IMR-90 (cell line): Measurements from ENCODE around the gene EIF4A3. TPM values are rescaled to one million over a fixed set of nuclear protein-coding genes. Genes with fewer than 3 reads are reported as not detected.

ENCODE experiments used
- ATAC-seq: fragments of 200-7000 bp; cut with Tn5 transposase; 2 replicates; pipeline ENCODE4 v1.9.1; 2020; ENCODE audit warnings: low read depth, mild to moderate bottlenecking, moderate library complexity
- BruUV-seq: library from RNA; stranded (reverse); fragments of 400-500 nt; replicated peaks from 2 replicates; lab custom pipeline; 2021; lab: Mats Ljungman, UMichigan
- CTCF ChIA-PET: fragments of 300-600 bp; formaldehyde crosslinking; extraction: SDS; loops from one replicate; lab custom pipeline; 2021; ENCODE audit warnings: antibody characterized with exemption; lab: Yijun Ruan, JAX
- POLR2A ChIA-PET: fragments of 300-600 bp; sonication (Branson Sonifier 250); formaldehyde crosslinking; loops from one replicate; lab custom pipeline; 2022; ENCODE audit warnings: antibody characterized with exemption; ENCODE audit not compliant: unreplicated experiment; lab: Charles Lee
- DNase-seq: peaks from one replicate; pipeline ENCODE4 v3.0.0; 2013
- H2AFZ ChIP-seq: replicated peaks from 2 replicates; pipeline ENCODE3; 2013; ENCODE audit warnings: low read length, mild to moderate bottlenecking; ENCODE audit not compliant: poor library complexity
- H2AK5ac ChIP-seq: 2 replicates; pipeline ENCODE4 v1.6.1; 2013; ENCODE audit warnings: low read depth, low read length, inconsistent platforms
- H2AK9ac ChIP-seq: replicated peaks from 2 replicates; pipeline ENCODE3; 2013; ENCODE audit warnings: mild to moderate bottlenecking, low read depth, low read length, moderate library complexity; ENCODE audit not compliant: poor library complexity
- H2BK120ac ChIP-seq: 2 replicates; pipeline ENCODE4 v1.6.1; 2013; ENCODE audit warnings: low read depth, low read length, inconsistent platforms
- H2BK15ac ChIP-seq: 3 replicates; pipeline ENCODE4 v1.6.1; 2013; ENCODE audit warnings: low read depth, low read length, inconsistent platforms
- H2BK20ac ChIP-seq: 2 replicates; pipeline ENCODE4 v1.6.1; 2013; ENCODE audit warnings: low read depth, mild to moderate bottlenecking, inconsistent platforms, low read length, moderate library complexity
- H2BK5ac ChIP-seq: 2 replicates; pipeline ENCODE4 v1.6.1; 2013; ENCODE audit warnings: mild to moderate bottlenecking, low read depth, low read length, inconsistent platforms; ENCODE audit not compliant: poor library complexity, severe bottlenecking
- H3K14ac ChIP-seq: replicated peaks from 2 replicates; pipeline ENCODE4 v1.6.1; 2013; ENCODE audit warnings: low read depth, low read length, inconsistent platforms
- H3K18ac ChIP-seq: 2 replicates; pipeline ENCODE4 v1.6.1; 2013; ENCODE audit warnings: low read depth, low read length, control low read depth
- H3K23ac ChIP-seq: 2 replicates; pipeline ENCODE4 v1.6.1; 2013; ENCODE audit warnings: low read depth, low read length, inconsistent platforms
- H3K27ac ChIP-seq: 2 replicates; pipeline ENCODE4 v1.5.1; 2013; ENCODE audit warnings: mild to moderate bottlenecking, control low read depth, low read length; ENCODE audit not compliant: insufficient read depth
- H3K27me3 ChIP-seq: 2 replicates; pipeline ENCODE4 v1.6.1; 2013; ENCODE audit warnings: low read length; ENCODE audit not compliant: control insufficient read depth, insufficient read depth
- H3K36me3 ChIP-seq: 2 replicates; pipeline ENCODE4 v1.6.1; 2013; ENCODE audit warnings: low read length, mixed read lengths; ENCODE audit not compliant: control insufficient read depth, insufficient read depth
- H3K4ac ChIP-seq: 2 replicates; pipeline ENCODE4 v1.6.1; 2013; ENCODE audit warnings: low read depth, low read length, inconsistent platforms
- H3K4me1 ChIP-seq: 2 replicates; pipeline ENCODE4 v1.6.1; 2013; ENCODE audit warnings: low read length, mixed read lengths; ENCODE audit not compliant: control insufficient read depth, insufficient read depth
- H3K4me2 ChIP-seq: 2 replicates; pipeline ENCODE4 v1.6.1; 2013; ENCODE audit warnings: low read depth, mild to moderate bottlenecking, control low read depth, low read length, moderate library complexity
- H3K4me3 ChIP-seq: 2 replicates; pipeline ENCODE4 v1.5.1; 2013; ENCODE audit warnings: low read depth, mild to moderate bottlenecking, control low read depth, low read length, moderate library complexity; ENCODE audit not compliant: insufficient read depth
- H3K56ac ChIP-seq: 2 replicates; pipeline ENCODE4 v1.6.1; 2013; ENCODE audit warnings: low read length, inconsistent platforms; ENCODE audit not compliant: insufficient read depth; ENCODE audit errors: extremely low read depth
- H3K79me1 ChIP-seq, 2 experiments: 2 replicates each; pipeline ENCODE4 v1.6.1; 2013; ENCODE audit warnings: low read length in 2 of 2, inconsistent platforms in 1 of 2, low read depth in 1 of 2
- H3K9ac ChIP-seq: 2 replicates; pipeline ENCODE4 v1.6.1; 2013; ENCODE audit warnings: low read depth, low read length, control low read depth
- H3K9me1 ChIP-seq: 2 replicates; pipeline ENCODE4 v1.6.1; 2013; ENCODE audit warnings: low read length, inconsistent platforms; ENCODE audit not compliant: insufficient read depth
- H3K9me3 ChIP-seq: 2 replicates; pipeline ENCODE4 v1.6.1; 2013; ENCODE audit warnings: low read length; ENCODE audit not compliant: control insufficient read depth, insufficient read depth
- H4K20me1 ChIP-seq: 2 replicates; pipeline ENCODE4 v1.6.1; 2013; ENCODE audit warnings: low read length, inconsistent platforms; ENCODE audit not compliant: insufficient read depth
- H4K5ac ChIP-seq: 2 replicates; pipeline ENCODE4 v1.6.1; 2013; ENCODE audit warnings: mild to moderate bottlenecking, low read depth, low read length, control low read depth
- H4K8ac ChIP-seq, 2 experiments: 2 replicates each; pipeline ENCODE4 v1.6.1; 2013; ENCODE audit warnings: low read depth in 2 of 2, low read length in 2 of 2, control low read depth in 1 of 2, inconsistent platforms in 1 of 2
- H4K91ac ChIP-seq: 2 replicates; pipeline ENCODE4 v1.6.1; 2013; ENCODE audit warnings: low read depth, low read length, inconsistent platforms; ENCODE audit not compliant: insufficient read depth
- NFE2L2 ChIP-seq: fragments of 150-350 bp; IDR thresholded peaks from 2 replicates; pipeline ENCODE4 v1.6.1; 2016; ENCODE audit warnings: low read depth, mild to moderate bottlenecking, low read length
- WGBS, 2 experiments: methylation state at CpG; one replicate each; pipeline versions ENCODE4 v1.1.5 to v1.1.7; 2013; ENCODE audit warnings: missing lambda C conversion rate in 2 of 2; ENCODE audit not compliant: insufficient read length in 1 of 2; ENCODE audit errors: extremely low coverage in 2 of 2; 5-methylcytosine and 5-hydroxymethylcytosine counted together
- dilution Hi-C: fragments of 300-500 bp; cut with HindIII; formaldehyde crosslinking; loops from one replicate; pipeline ENCODE4 v1.14.3; 2018; ENCODE audit warnings: low sequenced_read_pairs; ENCODE audit not compliant: unreplicated experiment
- in situ Hi-C: fragments of 300-500 bp; cut with MboI; formaldehyde crosslinking; loops from 3 replicates; pipeline ENCODE4 v1.14.3; 2019; ENCODE audit warnings: low sequenced_read_pairs, inconsistent platforms, mixed read lengths
- intact Hi-C: fragments of 100-400 bp; cut with micrococcal nuclease; formaldehyde crosslinking; loops from 2 replicates; pipeline ENCODE4 v1.10.0; 2022
- polyA plus RNA-seq, 3 experiments: library from polyadenylated mRNA; depleted of rRNA; stranded (reverse); fragments of >200 nt; gene quantifications; 2 replicates each; pipeline ENCODE4 v1.2.3, GENCODE V29; 2012; ENCODE audit warnings: low replicate concordance in 1 of 3
- total RNA-seq: library from RNA; depleted of rRNA; stranded (reverse); fragments of >200 nt; gene quantifications from 2 replicates; pipeline ENCODE4 v1.2.3, GENCODE V29; 2012

EIF4A3 gene
- total and polyA plus RNA-seq, 2 of the 4 experiments (the other 2 are of a cell fraction) = 85.3 to 97.1 TPM

GRCh38 chr17:80190716-80191115 lies 43.8 kb upstream of the EIF4A3 start:
- H3K23ac ChIP-seq = no peak overlapping the region
- no peaks in the 10 kb centered on the region; the same call in 1 of the 2 replicates for H3K9me1 ChIP-seq
- in situ Hi-C loops (no loop called here), intact Hi-C loops (no loop called here), dilution Hi-C loops (no loop called here)
- H3K27ac ChIP-seq = no peak overlapping the region
- peaks cover 6% of the 10 kb centered on the region for H3K4me1 ChIP-seq
- H3K18ac ChIP-seq = no peak overlapping the region
- no peak overlapping the region for H2AFZ ChIP-seq
- H2BK15ac ChIP-seq = no peak overlapping the region
- H3K36me3 ChIP-seq = no peaks in the 10 kb centered on the region
- H4K5ac ChIP-seq = no peak overlapping the region
- no peak overlapping the region for H3K4me3 ChIP-seq
- H3K9me3 ChIP-seq = no peaks in the 10 kb centered on the region
- no peak overlapping the region for H2AK5ac ChIP-seq
- no peak overlapping the region for H3K4ac ChIP-seq
- ChIA-PET POLR2A (no interaction called here), CTCF (no interaction called here)
- DNase-seq (no peak), ATAC-seq (no peak)
- no peaks in the 10 kb centered on the region for H3K79me1 ChIP-seq
- no peak overlapping the region for H3K4me2 ChIP-seq
- no TSS peak for BruUV-seq
- no peak overlapping the region for H3K9ac ChIP-seq
- no peak overlapping the region for H3K56ac ChIP-seq
- no peak overlapping the region for H2BK20ac ChIP-seq
- H3K14ac ChIP-seq = no peak overlapping the region
- no peak overlapping the region for H4K8ac ChIP-seq
- H2AK9ac ChIP-seq = no peak overlapping the region
- H2BK120ac ChIP-seq = no peak overlapping the region
- no peak overlapping the region for H4K91ac ChIP-seq
- TF ChIP-seq NFE2L2 = no peak
- no peaks in the 10 kb centered on the region for H4K20me1 ChIP-seq
- peaks cover 25% of the 10 kb centered on the region for H3K27me3 ChIP-seq
- H2BK5ac ChIP-seq = no peak overlapping the region
- WGBS, 2 experiments = 92% methylated on average over 10 of the region's 10 CpGs; no CpG with 5 or more reads in 1 of the 2 experiments
